Activated CD8-positive, alpha-beta memory T cell treated with anti-CD3 and anti-CD28 coated beads for 24 hours (primary cell): ENCODE measurements around the gene NOL4L.
A peak's percentile ranks its signal among the peaks of the same experiment; 100 is the strongest.
"Not testable (repeated sequence)": the region's sequence is repeated elsewhere in the genome, so short reads cannot be mapped to it uniquely, and the experiment has no call there.

Experiments used
- DNase-seq: peaks from one replicate; pipeline ENCODE4 v3.0.0-alpha.2; 2020

The NOL4L gene

DNA sequence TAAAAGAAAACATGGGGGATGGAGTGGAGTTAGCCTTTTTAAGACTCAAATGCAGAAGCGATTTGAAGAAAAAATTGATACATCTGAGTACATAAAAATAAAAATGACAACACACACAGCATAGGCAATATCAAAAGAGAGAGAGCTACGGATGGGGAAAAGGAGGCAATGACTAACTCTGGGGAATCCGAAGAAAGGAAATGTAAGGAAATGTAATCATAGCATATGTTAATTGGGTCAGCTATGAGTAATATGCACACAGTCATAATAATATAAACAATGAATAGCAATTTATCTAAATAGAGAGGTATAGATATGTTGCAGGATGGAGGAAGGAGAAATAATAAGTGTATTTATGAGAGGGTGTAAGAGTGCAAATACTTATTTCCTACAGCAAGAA lies 83.4 kb downstream of the NOL4L start:
- DNase-seq, result no peak

DNA sequence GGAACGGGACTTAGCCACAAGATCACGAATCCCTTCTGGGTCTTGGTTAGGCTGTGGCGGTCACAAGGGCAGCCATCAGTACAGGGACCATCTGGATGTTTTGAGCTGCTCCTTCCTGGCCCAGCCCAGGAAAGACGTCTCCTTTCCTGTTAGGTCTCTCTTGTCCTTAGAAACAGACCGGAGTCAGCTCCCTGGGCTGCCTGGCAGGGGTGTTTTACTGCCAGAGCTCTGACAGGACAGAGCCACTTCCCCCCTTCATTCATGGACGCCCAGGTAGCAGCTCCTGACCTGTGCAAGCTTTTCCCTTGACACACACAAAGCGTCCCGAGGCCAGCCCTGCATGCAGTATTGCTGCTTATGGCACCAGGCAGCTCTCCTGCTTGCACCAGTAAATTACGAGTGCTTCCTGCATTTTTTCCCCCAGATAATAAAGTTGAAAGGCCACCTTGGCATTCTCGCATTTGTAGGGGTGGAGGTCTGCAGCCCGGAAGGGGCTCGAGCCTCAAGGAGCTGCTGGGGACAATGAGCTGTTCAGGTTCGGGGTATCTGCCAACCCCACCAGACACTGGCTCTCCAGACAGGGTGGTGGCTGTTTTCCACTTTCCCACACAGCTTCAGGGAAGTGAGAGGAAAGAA lies 87.4 kb downstream of the NOL4L start:
- no peak for DNase-seq

DNA sequence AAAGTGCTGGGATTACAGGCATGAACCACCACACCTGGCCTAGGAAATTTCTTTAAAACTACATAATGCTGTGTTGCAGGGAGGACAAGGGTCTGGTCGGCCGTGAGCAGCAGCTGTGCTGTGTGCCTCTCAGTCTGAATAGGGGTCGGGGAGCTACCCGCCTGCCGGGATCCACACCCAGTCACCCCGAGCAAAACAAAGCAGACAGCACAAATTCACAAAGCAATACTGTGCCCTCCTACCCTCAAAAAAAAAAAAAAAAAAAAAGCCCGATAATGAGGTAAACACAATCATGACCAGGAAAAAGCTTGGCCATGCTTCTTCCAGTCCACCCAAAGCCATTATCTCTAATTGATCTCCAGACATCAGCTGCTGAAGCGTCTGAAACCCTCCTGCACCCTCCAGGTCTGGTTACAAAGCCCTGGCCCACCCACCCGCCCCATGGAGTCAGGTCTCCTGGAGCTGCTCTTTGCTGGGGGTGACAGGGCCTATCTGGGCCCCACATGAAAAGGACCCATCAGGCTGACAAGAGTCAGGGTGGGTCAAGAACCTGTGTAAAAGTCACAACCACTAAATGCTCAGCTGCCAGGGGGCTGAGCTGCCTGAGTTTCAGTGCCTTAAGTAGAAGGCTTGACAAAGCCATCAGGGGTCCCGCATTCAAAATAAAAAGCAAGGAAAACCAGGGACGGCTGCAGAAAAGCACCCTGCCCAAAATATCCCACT lies 88.2 kb downstream of the NOL4L start:
- no peak for DNase-seq

DNA sequence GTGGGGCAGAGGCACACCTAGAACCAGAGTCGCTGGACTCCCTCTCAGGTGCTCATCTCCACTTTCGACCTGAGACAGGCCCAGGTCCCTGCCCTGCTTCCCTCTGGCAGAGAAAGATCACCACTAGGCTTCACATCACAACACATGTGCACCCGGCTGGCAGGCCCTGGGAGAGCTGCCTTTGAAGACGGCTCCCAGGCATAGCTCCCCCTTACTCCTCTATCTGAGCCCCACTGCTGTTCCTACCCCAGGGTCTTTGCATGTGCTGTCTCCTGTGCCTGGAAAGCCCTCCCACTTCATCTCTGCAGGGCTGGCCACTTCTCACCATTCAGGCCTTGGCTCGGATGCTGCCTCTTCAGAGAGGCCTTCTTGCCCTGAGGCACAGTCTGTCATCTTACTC lies 89.2 kb downstream of the NOL4L start:
- no peak for DNase-seq

DNA sequence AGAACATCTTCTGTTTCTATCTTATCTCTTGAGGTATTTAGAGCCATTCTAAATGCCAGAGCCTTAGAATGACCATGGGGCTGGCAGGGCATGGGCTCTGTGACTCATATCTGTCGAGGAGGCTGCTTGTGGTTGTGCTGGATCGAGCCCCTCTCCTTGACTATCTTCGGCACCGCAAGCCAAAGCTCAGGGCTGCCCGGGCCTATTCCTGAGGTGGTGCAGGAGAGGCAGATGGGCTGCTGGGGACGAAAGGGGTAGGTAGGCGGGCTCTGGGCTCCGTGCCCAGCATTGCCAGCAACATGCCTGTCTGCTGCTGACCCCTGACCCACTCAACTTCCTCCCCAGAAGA lies 89.9 kb downstream of the NOL4L start:
- DNase-seq, result no peak

DNA sequence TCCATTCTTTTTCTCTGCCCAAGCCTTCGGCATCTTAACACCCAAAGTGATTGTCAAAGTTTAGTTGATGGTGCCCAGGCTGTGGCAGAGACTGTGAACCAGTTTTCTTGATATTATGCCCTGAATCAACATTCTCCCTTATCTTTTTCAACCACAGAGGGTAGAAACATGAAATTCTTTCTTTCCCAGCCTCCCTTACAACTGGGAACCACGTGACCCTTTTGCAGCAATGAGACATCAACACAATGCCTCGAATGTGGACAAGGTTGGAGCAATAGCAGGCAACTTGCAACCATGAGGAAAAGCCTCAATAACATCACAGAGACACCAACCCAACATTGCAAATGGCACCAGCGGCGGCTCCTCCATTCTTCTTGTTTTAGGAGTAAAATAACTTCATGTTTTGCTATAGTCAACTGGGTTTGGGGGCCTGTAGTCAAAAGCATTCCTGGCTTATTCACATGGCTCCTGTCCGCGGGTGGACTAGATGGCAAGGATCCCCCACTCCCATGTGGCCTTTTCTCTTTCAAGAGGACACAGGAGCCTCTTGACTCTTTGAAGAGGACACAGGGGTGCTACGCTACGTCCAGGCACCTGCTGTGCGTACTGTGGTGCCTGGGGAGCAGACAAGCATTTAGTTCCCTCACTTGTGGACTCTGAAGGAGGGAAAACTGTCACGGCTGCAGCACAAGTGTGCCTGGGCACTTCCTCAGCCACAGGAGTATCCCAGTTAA lies 90.5 kb downstream of the NOL4L start:
- DNase-seq, result no peak

DNA sequence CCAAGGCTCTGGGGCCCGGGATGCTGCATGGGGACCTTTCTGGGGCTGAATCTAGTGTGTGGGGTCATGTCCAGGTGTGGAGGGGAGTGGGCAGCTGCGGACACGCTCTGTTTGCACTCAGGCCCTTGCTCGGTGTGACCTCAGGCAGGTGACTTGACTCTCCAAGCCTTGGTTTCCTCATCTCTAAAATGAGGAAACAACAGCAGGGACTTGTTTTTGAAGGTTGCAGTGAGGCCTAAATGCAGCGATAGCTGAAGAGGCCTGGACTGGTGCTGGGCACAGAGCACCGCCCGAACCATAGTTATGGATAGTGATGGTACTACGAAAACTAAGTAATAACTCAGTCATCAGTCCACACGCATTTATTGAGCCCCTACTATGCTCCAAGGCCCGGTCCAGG lies 91.8 kb downstream of the NOL4L start:
- DNase-seq, result no peak

DNA sequence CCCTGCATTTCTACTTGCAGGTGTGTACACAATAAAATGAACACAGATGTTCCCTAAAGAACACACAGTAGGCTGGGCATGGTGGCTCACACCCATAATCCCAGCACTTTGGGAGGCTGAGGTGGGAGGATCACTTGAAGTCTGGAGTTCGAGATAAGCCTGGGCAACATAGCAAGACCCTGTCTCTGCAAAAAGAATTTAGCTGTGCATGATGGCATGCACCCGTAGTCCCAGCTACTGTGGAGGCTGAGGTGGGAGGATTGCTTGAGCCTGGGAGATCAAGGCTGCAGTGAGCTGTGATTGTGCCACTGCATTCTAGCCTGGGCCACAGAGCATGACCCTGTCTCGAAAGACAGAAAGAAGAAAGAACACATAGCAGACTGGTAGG lies 93.4 kb downstream of the NOL4L start:
- DNase-seq, result not testable (repeated sequence)

DNA sequence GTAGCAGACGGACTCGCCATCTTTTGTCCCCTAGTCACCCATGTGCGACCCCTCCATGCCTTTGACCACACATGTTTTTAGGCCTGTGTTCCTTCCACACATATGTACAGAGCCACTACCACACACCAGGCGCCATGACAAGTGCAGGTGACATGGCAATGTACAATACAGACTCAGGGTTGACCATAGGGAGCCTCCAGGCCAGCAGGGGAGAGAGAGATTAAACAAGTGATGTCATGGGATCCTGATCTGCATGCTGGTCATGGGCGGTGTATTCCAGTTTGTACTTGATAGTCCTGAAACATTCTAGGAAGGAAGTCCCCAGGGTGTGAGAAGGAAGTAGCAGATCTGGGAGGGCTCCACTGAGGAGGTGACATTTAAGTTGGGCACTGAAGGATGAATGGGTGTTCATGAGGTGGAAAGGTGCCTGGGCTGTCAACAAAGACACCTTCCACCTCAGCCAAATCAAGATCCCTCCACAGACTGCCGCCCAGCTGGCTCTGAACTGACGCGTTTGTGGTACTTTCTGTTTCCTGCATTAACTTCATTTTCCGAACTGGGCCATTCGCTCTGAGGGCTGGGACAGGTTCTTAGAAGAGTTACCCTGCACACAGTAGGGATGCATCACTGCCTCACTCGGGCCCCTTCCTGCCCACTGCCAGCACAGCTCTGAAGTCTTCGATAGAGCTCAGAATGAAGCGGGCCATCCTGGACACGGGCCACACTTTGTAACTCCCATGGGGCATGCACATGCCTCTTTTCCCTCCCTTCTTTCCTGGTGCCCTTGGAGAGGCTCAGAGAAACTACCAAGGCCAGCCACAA lies 94.0 kb downstream of the NOL4L start:
- no peak for DNase-seq

DNA sequence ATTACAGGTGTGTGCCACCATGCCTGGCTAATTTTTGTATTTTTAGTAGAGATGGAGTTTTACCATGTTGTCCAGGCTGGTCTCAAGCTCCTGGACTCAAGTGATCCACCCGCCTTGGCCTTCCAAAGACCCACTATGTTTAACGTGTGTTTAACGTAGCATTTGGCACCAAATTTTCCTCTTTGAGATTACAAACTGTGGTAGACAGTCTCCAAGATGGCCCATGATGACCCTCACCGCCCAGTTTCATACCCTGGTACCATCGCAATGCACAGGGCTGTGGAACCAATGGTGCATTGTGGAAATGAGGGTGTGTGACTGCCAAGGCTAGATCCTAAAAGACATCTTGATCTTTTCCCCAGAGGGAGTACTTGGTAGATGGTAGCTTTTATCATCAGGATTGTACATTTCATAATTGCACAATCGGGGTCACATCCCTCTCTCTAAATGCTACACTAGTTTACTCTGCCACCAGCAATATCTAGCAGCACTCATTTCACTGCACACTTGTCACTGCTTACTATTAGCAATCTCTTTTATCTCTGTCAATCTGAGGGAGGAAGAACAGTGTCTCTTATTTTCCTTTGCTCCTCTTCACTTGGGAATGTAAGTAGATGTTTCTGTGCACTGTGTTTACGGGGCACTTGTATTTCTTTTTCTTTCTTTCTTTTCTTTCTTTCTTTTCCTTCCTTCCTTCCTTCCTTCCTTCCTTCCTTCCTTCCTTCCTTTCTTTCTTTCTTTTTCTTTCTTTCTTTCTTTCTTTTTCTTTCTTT lies 96.9 kb downstream of the NOL4L start:
- no peak for DNase-seq

DNA sequence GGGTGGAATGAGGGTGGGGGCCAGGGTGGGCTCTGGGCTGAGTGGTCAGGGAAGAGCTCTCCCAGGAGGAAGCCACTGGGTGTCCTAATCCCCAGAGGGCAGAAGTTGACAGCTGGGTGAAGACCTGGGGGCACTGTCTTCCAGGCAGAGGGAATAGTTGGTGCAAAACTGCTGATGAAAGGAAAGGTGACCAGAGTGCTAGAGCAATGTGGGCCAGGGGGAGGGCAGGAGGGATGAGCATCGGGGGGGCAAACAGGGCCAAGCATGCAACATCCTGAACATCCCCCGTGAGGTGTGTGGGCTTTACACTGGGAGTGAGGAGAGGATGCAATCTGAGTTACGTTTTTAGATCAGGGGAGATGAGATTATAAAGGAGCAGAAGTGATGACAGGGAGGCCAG lies 97.8 kb downstream of the NOL4L start:
- DNase-seq, result no peak

DNA sequence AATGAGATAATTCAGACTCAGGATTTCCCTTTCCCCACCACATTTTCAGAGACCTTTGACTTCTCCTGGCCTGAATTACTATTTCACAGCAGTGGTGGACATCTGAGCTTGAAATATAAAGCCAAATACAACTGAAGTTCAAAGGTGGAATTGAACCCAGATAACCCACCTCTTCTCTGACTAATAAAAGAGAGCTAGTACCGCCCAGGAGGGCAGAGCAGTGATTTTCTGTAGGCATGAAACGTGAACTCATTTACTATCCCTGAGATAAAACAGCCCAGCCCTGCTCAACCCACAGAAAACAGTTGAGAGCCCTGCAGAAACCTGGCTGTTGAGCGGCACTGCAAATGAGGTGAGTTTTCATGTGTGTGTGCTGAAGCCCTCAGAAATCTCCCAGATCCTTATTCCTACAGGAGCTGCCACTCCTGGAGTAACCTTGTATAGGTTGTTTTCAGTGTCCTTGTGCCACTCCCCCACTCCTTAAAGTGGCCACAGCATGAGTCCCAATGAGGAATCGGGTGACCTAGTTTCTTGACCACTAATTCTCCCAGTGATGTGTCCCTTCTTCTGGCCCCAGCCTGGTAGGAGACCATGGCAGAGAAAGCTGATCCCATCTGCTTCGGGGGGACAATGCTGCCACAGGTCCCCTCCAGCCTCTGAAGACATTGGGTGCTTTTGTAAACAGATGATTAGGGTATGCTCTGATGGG lies 99.2 kb downstream of the NOL4L start:
- no peak for DNase-seq

DNA sequence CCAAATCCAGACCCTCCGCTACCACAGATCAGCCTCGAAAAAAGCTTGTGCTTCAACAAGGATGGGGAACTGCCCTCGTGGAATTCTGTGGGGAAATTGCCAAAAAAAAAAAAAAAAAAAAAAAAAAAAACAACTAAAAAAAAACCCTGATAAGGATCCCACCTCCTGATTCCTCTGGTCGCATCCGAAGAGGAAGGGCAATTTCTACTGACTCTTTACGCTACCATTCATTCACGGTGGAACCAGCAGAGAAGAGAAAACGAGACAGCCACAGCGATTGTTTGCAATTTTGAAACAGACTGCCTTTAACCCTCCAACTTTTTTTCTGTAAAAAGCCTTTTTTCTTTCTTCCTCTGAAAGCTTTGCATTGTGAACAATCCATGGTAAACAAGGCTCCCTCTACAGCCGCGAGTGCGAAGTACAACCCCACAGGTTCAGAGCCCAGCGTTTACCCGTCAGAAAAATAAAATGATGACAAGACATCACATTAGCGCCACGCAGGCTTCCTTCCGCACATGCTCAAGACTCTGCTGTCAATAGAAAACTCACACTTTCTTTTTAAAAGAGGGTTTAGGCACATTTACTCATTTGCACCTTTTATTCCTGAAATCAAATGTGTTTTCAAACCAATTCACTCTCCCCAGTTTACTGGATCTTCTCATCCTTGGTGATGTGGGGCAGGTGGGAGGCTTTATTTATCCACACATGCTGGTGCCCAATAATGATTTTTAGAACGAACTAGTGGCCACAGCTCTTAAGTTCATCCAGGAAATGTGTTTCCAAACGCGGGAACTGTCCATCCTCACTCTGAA lies 100.0 kb downstream of the NOL4L start:
- DNase-seq, result peak; percentile 84

DNA sequence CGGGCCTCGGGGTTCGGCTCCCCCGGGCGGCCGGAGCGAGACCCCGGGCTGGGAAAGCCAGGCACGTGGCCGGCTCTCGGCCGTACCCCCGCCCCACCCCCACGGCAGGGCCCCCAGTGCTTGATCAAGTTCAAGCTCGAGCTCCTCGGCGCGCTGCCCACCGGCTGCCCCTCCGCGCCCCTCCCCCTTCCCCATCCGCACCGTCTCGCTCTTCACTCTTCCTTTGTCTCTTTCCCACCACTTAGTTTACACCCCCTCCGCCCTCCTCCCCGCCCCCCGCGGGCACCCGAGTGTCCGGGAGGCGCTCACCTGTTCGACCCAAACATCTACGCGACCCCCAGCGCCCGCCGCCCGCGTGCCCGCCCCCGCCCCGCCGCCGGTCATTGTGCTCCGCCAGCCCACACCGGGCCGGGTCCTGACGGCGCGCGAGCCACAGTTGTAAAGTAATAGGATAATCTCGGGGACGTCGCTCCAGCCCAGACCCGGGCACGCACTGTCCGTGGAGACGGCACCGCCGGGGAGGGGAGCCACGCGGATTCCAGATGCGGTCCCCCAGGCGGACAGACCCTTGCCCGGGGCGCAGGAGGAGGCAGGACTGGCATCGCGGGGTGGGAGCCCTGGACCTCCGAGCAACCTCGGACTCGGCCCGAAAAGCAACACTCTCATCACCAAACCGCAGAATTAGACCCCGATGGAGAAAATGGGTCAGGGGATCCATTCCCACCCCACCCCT lies 100.7 kb downstream of the NOL4L start:
- peak; percentile 72 for DNase-seq

DNA sequence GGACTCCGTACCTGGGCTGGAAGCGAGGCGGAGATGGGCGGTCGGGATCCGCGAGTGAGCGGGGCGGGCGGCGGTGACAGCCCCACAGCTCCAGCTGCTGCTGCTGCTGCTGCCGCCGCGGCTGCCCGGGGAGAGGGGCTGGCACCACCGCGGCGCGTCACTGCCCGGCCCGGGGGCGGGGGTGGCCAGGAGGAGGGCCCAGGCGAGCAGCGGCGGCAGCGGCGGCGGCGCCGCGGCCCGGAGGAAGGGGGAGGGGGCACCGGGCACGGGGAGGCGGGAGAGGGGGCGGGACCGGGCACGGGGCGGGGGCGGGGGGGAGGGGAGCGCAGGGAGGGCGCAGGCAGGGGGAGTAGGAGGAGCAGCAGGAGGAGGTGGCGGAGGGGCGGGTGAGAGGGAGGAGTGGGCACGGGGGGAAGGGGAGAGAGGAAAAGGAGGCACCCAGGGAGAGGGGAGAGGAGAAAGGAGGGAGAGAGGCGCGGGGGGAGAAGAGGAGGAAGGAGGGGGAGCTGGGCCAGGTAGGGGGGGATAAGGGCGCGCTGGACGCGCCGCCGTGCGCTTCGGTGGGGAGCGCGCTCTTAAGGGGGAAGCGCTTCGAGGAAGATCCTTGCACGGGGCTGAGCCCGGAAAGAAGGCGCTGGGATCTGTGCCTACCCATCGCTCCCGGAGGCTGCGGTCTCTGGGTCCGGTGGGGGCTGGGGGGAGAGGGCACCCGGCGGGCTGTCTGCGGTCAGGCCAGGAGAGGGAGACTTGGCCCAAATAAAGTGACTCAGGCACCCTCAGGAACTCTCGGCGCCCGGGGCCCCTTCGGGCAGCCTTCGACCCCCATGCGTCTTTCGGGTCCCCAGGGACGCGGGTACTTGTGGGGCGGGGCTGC lies 101.5 kb downstream of the NOL4L start:
- DNase-seq, result peak; percentile 81

DNA sequence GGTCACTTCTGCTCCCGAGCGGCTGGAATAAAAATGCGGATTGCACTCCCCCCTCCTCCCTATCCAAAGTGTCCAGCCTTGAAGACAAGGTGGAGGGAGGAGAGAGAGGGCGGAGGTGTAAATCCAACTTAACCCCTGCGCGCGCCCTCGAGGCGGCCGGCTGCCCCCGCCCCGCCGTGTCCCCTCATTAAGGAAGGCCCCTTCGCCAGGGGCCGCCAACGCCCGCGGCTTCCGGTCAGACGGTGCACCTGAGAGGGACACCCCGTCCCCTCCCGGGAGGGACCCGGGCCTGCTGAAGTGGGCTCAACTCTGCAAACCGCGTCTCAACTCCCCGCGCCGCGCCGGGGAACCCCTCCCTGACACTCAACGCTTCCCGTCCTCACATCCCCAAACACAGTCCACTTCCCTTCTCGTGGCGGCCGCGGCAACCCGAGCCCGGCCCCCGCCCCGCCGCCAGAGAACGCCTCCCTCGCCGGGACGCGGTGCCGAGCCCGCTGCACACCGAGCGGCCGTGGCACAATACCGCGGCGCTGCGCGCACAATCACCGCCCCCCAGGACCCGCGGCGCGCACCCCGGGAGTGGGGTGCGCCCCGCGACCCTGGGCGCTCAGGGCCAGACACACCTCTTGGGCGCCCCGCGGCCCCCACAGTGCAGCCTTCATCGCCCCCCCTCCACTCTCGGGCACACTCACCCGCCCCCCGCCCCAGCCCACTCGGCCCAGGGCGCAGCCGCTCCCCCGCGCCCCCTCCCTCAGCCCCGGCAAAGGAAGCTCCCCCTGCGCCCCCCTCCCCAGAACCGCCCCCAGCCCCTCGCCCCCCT lies 102.5 kb downstream of the NOL4L start:
- no peak for DNase-seq

DNA sequence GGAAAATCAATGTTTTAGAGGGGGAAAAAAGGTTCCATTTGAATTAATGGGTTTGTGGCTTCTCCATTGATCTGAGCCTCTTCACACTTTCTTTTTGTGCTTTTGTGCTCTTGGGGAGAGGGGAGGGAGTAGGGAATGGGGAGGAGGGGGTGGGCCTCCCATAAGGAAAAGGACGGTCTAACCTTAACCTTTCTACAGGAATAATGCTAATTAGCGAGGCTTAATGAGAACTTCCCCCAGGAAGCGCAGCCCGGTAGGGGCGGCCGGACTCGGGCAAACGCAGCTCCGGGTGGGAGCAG lies 103.0 kb downstream of the NOL4L start:
- no peak for DNase-seq

DNA sequence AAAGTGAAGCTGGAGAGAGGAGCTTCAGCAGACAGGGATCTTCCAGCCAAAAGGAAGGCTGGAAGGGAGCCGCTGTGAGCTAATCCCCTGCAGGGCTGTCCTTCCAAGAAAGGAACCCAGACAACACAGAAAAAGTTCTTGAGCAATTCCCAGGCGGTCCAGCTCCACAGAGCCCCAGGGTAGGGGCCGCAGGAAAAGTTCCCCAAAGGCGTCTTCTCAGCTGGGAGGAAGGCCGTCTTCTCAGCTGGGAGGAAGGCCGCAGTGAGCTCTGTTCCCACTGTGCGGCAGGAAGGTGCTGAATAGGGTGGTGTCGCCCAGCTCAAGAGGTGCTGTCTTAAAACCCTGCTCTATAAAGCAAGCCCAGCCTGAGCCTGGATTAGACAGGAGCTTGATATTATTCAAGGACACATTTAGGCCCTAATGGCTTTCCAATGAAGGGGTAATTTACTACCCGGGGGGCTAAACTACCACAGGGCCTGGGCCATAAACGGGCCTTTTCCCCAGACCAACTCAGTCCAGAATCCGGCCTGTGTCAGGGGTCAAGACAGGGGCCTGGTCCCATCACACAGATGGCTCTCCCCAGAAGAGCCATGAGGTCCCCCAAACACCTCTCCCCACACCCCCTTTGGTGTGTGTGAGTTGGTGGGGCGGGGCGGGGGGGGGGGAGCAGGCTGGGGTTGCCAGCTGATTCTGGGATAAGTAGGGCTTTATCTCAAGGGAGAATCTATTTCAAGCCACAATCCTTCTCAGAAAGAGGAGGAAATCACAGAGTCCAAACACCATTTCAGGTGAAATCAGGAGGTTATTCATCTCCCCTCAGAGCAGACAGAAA lies 103.6 kb downstream of the NOL4L start:
- no peak for DNase-seq
